ENCODE data around the gene S100A4.

Gene S100A4

DNA sequence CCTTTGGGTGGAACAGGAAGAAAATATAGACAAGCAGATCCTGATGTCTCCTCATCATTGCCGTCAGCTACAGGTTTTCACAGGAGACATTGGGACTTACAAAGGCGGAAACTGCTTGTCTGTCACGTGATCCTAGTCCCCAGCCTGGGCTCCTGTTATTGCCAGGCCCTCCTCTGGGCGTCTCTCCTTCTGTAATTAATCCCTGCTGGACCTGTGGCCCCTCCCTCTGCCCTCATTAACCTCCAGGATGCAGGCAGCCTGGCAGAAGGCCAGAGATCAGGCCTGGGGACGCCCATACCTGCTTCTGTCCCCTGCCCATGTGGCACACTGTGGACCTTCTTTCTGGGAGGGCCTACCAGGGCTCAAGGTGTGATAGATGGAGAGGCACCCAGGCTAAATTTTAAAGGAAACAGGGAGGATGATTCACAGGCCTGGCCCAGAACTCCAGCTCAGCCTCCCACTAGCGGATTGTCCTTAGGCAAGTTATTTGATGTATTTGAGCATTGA is 7.2 kb downstream of the S100A4 start:
- H3K27me3 Mint-ChIP-seq = no peaks in the 10 kb centered on the region
- H3K27ac Mint-ChIP-seq = no peak overlapping the region
- CTCF ChIA-PET = interaction anchor here (8.2 kb wide), 1 partner anchor 32 kb away, joined by 204 read pairs; no protein-coding TSS in a partner anchor
- peaks cover 80% of the 10 kb centered on the region for H3K4me1 Mint-ChIP-seq
- H3K9me3 Mint-ChIP-seq = no peaks in the 10 kb centered on the region
- peaks cover 50% of the 10 kb centered on the region for H3K36me3 Mint-ChIP-seq
- H3K4me3 Mint-ChIP-seq = peak overlapping the region; percentile 31
- no peak for DNase-seq

DNA sequence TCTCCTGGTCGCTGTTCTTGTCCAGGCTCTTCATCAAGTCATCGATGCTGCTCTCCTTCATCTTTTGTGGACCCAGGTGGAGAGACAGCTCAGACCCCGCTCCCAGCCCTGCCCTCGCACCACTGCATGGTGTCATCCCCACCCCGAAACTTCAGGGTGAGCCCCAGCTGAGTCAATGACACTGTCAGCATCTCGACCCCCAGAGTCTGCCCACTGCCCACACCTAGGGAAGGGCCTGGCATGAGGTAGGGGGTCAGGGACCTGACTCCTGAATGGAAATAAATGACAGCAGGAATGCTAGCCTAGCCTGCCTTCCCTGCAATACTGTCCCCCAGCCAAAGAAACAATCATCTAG is 8.3 kb downstream of the S100A4 start:
- no peaks in the 10 kb centered on the region for H3K9me3 Mint-ChIP-seq
- H3K4me1 Mint-ChIP-seq = peaks cover 80% of the 10 kb centered on the region
- DNase-seq = peak; percentile 17
- CTCF ChIA-PET = interaction anchor here (8.2 kb wide), 1 partner anchor 33 kb away, joined by 204 read pairs; no protein-coding TSS in a partner anchor
- no peaks in the 10 kb centered on the region for H3K27me3 Mint-ChIP-seq
- H3K27ac Mint-ChIP-seq = peak overlapping the region; percentile 91
- peak overlapping the region; percentile 82 for H3K4me3 Mint-ChIP-seq
- peaks cover 46% of the 10 kb centered on the region for H3K36me3 Mint-ChIP-seq

DNA sequence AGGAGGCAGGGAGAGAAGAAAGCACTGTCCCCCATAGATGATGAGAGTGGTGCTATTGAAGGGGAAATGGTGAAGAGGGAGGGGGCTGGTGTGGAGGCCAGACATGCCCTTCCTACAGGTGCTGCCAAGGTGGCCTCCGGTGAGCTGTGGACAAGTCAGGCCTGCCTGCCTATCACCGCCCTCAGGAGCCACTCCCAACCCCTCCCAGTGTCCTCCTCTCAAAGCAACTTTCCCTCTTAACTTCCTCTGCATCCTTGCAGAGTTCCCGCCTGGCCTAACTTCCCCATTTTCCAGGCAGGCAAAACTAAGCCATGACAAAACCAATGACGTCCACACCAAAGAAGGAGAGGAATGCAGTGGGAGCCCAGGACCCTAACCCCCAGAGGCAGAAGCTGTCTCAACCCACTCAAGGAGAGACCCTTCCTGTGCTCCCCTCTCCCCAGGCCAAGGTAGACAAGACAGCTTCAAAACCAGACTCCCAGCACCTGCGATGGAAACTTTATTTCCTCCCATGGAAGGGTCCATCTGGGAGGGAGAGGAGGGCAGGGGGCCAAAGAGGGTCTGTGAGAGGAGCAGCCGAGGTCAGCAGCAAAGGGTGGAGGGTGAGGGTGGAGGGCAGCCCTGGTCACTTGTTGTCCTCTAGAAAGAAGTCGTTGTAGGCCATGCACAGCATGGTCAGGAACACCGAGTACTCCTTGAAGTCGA is 8.8 kb downstream of the S100A4 start:
- no peaks in the 10 kb centered on the region for H3K9me3 Mint-ChIP-seq
- peak overlapping the region; percentile 82 for H3K4me3 Mint-ChIP-seq
- peaks cover 44% of the 10 kb centered on the region for H3K36me3 Mint-ChIP-seq

DNA sequence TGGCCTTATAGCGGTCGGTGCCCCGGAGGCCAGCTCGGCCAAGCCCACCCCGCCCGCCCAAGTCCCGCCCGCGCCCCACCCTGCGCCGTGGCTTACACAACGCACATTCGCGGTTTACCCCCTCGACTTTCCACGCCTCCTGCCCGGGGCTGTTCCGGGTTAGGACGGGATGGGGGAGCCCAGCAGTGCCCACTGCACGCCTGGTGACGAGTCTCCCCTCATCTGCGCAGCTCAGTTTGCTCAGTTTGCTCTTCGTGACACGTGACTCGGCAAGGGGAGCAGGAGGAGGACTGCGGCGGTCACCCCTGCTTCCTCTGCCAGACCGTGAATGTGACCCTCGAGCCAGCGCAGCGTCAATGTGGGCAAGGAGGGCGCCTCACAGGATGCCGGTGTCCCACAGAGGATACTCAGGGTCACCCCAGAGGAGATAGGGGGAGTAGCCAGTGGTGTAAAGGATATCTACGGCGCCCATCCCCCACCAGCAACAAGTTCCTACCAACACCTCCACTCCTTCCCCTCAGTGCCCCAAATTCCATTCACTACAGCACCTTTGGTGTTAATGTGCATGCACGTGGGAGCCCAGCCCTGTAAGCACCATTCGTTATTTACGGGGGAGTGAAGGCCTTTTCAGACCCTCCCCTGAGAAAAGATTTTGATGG is 9.5 kb downstream of the S100A4 start:
- CTCF ChIA-PET = interaction anchor here (1.1 to 8.2 kb wide), 5 partner anchors 9 to 42 kb away, joined by 3 to 204 read pairs (median 14); partner anchors contain the start of gene S100A4
- peaks cover 80% of the 10 kb centered on the region for H3K4me1 Mint-ChIP-seq
- H3K27ac Mint-ChIP-seq = peak overlapping the region; percentile 91
- no peaks in the 10 kb centered on the region for H3K9me3 Mint-ChIP-seq
- peaks cover 39% of the 10 kb centered on the region for H3K36me3 Mint-ChIP-seq
- H3K4me3 Mint-ChIP-seq = peak overlapping the region; percentile 82
- H3K27me3 Mint-ChIP-seq = no peaks in the 10 kb centered on the region
- DNase-seq = peak; percentile 91

More for the DNA sequence above, 8.8 kb downstream of the S100A4 start:
- CTCF ChIA-PET = interaction anchor here (2.2 to 8.2 kb wide), 3 partner anchors 8 to 33 kb away, joined by 10 to 204 read pairs (median 74); partner anchors contain the start of gene S100A4
- Mint-ChIP-seq H3K27me3 (no peaks in the 10 kb centered on the region), H3K4me1 (peaks cover 80% of the 10 kb centered on the region), H3K27ac (peak overlapping the region; percentile 91)
- peak; percentile 28 for DNase-seq

DNA sequence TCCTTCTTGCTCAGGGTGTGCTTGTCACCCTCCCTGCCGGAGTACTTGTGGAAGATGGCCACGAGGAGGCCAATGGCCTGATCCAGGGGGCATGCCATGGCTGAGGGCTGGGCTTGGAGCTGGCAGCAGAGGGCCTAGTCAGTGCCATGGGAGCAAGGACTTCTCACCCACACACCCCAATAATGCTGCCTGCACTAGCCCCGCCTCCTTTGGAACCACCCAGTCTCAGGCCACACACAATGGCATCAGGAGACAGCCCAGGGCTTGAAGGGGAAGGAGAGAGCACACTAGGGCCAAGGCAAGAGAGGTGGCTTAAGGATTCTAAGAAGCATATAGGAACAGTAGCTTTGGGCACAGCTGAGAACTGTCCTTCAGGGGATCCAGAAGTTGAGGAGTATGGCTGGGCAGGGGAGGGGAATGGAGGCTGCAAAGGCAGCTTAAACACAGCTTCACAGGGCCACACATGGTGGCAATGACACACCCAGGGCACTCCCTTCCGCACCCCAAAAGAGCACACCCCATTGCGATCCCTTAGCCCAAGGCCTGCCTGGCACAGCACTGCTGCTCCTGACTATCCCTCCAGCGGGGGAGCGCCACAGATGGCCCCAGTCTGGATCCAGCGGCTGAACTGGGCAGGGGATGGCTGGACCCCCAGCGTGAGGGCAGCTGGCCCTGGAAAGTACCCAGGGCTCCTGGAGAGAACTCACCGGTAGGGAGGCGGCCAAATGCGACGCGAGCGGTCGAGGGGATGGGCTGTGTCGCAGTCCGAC is 10.2 kb downstream of the S100A4 start, which contains the start of gene S100A6:
Gene S100A6 (minus strand): TSS at position 750 of the 770 bp plus-strand sequence. CDS start 652 bp downstream, at position 98.
- Mint-ChIP-seq H3K36me3 (peaks cover 34% of the 10 kb centered on the region), H3K27ac (peak within 1 kb of the TSS; percentile 91), H3K4me3 (peak within 1 kb of the TSS; percentile 82), H3K9me3 (no peaks in the 10 kb centered on the region), H3K27me3 (no peaks in the 10 kb centered on the region), H3K4me1 (peaks cover 79% of the 10 kb centered on the region)
- peak; percentile 67 for DNase-seq
- CTCF ChIA-PET = interaction anchor here (1.0 to 8.2 kb wide), 7 partner anchors 9 to 41 kb away, joined by 3 to 204 read pairs (median 10); partner anchors contain the start of gene S100A4

DNA sequence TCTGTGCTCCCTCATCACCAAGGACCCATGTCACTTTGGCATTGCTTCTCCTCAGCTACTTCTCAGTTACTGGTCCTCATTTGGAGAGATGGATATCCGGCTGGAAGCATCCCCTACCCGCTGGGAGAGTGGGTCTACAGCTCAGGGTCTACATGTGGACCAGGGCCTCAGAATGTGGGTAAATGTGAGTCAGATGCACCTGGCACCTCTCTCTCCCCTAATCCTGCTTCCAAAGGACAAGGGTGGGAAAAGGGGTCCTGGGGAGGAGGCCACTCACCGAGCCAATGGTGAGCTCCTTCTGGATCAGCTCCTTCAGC is 10.7 kb downstream of the S100A4 start:
- Mint-ChIP-seq H3K27ac (peak overlapping the region; percentile 91), H3K36me3 (peaks cover 29% of the 10 kb centered on the region), H3K9me3 (no peaks in the 10 kb centered on the region), H3K27me3 (no peaks in the 10 kb centered on the region), H3K4me1 (peaks cover 74% of the 10 kb centered on the region), H3K4me3 (peak overlapping the region; percentile 82)
- CTCF ChIA-PET = interaction anchor here (1.0 to 8.2 kb wide), 10 partner anchors 10 to 93 kb away, joined by 3 to 204 read pairs (median 12); partner anchors contain the start of genes S100A13, S100A2 and S100A4
- peak; percentile 18 for DNase-seq

DNA sequence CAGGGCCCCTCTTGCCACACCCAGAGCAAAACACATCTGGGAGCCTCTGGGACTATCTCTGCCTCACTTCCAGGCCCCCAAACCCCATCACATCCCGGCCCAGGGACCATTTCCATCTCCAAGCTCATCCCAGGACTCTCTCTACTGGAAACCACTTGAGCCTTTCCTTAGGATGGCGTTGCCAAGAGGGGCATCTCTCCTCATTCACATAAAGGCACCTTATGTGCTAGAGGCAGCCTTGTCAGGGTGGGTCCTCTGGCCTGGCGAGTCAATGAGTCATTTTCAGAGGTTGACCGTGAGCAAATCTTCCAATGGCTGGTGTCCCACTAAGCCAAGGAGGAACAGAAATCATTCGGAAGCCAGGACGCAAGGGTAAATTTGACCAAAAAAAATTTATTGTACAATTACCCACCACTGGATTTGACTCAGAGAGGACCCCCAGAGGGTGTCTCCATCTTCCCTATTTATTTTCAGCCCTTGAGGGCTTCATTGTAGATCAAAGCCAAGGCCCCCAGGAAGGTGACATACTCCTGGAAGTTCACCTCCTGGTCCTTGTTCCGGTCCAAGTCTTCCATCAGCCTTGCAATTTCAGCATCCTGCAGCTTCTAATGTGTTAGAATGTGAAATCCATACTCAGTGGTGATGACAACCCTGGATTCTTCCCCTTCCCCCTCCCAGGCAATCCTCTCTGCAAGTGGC is 11.2 kb downstream of the S100A4 start:
- Mint-ChIP-seq H3K4me1 (peaks cover 68% of the 10 kb centered on the region), H3K36me3 (peaks cover 27% of the 10 kb centered on the region), H3K4me3 (peak overlapping the region; percentile 82), H3K9me3 (no peaks in the 10 kb centered on the region), H3K27ac (peak overlapping the region; percentile 91), H3K27me3 (no peaks in the 10 kb centered on the region)
- CTCF ChIA-PET = interaction anchor here (1.0 to 8.2 kb wide), 9 partner anchors 10 to 93 kb away, joined by 3 to 204 read pairs (median 14); partner anchors contain the start of genes S100A13, S100A2 and S100A4
- no peak for DNase-seq

DNA sequence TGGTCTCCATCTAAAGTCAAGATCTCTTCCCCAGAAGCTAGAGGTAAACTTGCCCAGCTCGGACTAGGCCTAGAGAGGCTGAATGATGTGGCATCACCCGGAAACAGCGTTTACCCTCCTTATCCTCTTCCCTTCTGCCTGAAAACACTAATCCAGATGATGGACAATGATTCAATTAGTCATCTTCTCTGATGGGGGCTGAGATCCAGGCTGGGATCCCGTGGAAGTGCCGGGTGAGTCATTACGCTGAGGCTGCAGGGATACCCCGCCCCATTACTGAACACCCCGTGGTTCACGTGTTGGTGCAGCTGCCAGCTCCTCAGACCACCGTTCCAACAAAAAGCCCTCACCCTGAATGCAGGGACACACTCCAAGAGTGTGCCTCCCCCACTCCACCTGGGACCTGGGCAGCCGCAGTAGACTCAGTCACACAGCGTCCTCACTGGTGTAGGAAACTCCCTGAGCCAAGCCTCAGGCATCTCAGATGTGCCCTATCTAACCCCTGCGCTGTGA is 11.9 kb downstream of the S100A4 start:
- CTCF ChIA-PET = interaction anchor here (0.7 to 8.2 kb wide), 16 partner anchors 11 to 138 kb away, joined by 3 to 204 read pairs (median 12); partner anchors contain the start of genes S100A13, S100A2 and S100A4
- peaks cover 68% of the 10 kb centered on the region for H3K4me1 Mint-ChIP-seq
- H3K9me3 Mint-ChIP-seq = no peaks in the 10 kb centered on the region
- peak overlapping the region; percentile 91 for H3K27ac Mint-ChIP-seq
- no peak for DNase-seq
- H3K36me3 Mint-ChIP-seq = peaks cover 27% of the 10 kb centered on the region
- H3K27me3 Mint-ChIP-seq = no peaks in the 10 kb centered on the region
- H3K4me3 Mint-ChIP-seq = peak overlapping the region; percentile 82

DNA sequence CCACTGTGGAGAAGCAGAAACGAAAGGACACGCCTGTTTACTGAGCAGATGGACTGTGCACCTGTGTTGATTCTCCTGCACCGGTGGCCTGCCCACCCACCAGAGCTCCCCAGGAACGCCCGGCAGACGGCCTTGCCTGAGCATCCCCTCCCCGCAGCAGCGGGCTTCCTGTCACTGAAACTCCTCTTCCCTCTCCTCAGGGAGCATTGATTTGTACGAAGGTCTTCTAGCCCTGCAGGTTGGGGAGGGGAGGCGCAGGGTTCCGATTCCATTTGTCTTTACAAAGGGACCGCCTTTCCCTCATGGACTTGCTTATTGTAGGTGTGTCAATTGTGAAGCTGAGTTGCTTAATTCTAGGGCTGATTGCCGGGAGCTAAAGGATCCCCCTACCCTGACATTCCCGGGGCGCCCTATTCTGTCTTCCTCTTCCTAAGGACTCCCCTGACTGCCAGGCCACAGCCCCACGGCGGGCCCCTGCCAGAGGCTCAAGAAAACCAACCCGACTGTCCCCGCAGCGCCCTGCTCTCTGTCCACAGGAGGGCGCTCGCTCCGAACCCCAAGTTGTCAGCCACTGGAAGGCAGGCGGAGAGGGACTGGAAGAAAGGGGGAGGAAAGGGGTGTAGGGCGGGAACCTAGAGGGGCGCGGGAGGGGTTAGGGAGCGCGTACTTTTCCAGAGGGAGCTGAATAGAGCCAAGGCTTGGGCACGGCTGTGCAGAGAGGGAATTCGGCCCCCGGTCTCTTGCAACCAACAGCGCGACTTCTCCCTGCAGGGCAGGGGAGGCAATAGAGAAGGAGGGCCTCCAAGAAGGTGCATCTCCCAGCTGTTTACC is 12.6 kb downstream of the S100A4 start:
- no peaks in the 10 kb centered on the region for H3K9me3 Mint-ChIP-seq
- no peaks in the 10 kb centered on the region for H3K27me3 Mint-ChIP-seq
- DNase-seq = peak; percentile 87
- CTCF ChIA-PET = interaction anchor here (0.6 to 8.2 kb wide), 31 partner anchors 8 to 913 kb away, joined by 3 to 204 read pairs (median 4); partner anchors contain the start of genes S100A1, S100A13, S100A14 and S100A2
- H3K4me1 Mint-ChIP-seq = peaks cover 62% of the 10 kb centered on the region
- peak overlapping the region; percentile 82 for H3K4me3 Mint-ChIP-seq
- peaks cover 27% of the 10 kb centered on the region for H3K36me3 Mint-ChIP-seq
- H3K27ac Mint-ChIP-seq = peak overlapping the region; percentile 91

DNA sequence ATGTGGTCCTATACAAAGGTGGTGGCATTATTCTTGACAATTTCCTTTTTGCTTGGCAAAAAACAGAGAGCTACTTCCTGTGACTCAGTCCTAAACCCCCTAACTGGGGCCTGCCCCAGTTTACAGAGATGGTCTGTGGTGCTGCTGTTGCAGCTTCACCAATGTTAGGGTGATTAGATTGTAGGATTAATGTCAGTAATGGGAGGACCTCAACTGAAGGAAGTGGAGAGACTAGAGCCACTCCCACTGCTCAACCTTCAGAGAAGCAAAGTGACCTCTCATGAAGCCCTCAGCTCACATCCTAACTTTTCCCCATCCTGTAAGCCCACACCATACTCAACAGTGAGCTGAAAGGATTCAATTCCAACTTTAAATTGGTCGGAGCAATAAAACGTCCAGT is 13.4 kb downstream of the S100A4 start:
- Mint-ChIP-seq H3K36me3 (peaks cover 27% of the 10 kb centered on the region), H3K4me3 (peak overlapping the region; percentile 82), H3K27ac (peak overlapping the region; percentile 91), H3K4me1 (peaks cover 55% of the 10 kb centered on the region), H3K9me3 (no peaks in the 10 kb centered on the region), H3K27me3 (no peaks in the 10 kb centered on the region)
- CTCF ChIA-PET = interaction anchor here (0.7 to 8.2 kb wide), 27 partner anchors 9 to 913 kb away, joined by 3 to 204 read pairs (median 6); partner anchors contain the start of genes CHTOP, S100A1, S100A13 and S100A14
- peak; percentile 51 for DNase-seq

DNA sequence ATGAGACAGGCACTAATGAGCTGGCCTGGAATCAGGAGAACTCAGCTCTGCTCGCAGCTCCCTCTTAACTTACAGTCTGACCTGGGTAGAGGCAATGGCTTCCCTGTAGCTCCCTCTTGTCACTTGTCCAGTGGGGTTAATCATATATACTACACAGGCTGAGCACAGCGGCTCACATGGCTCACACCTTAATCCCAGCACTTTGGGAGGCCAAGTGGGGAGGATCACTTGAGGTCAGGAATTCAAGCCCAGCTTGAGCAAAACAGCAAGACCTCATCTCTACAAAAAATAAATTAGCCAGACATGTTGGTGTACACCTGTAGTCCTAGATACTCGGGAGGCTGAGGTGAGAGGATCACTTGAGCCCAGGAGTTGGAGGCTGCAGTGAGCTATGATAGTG is 14.0 kb downstream of the S100A4 start:
- Mint-ChIP-seq H3K36me3 (peaks cover 26% of the 10 kb centered on the region), H3K4me3 (no peak overlapping the region), H3K27ac (peak overlapping the region; percentile 91), H3K27me3 (no peaks in the 10 kb centered on the region), H3K9me3 (no peaks in the 10 kb centered on the region), H3K4me1 (peaks cover 49% of the 10 kb centered on the region)
- no peak for DNase-seq
- CTCF ChIA-PET = interaction anchor here (0.7 to 8.2 kb wide), 25 partner anchors 9 to 215 kb away, joined by 3 to 204 read pairs (median 7); partner anchors contain the start of genes CHTOP, S100A1, S100A13 and S100A14

DNA sequence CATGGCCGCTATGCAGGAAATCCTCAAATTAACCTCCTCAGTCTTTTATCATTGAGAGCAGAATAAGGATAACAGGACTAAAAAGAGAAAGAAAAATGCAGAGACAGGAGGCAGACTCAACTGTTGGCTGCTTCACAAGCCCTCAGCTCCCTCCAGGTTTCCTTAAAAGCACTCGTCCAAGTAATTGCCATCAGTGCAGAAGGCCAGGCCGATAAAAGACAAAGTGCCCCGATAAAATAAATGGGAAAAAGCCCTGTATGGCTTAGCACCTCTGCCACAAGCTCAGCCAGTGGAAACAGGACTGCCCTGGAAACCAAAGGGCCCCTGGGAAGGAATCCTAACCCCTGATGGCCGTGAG is 17.9 kb downstream of the S100A4 start:
- DNase-seq = no peak
- Mint-ChIP-seq H3K4me1 (peaks cover 23% of the 10 kb centered on the region), H3K4me3 (no peak overlapping the region), H3K36me3 (peaks cover 5% of the 10 kb centered on the region), H3K9me3 (no peaks in the 10 kb centered on the region), H3K27me3 (peaks cover 7% of the 10 kb centered on the region), H3K27ac (no peak overlapping the region)
- CTCF ChIA-PET = interaction anchor here (1.1 to 3.3 kb wide), 2 partner anchors 17 to 45 kb away, joined by 4 to 12 read pairs; no protein-coding TSS in a partner anchor

Data from activated naive CD4-positive, alpha-beta T cell treated with anti-CD3 and anti-CD28 coated beads, Interleukin-2, amount 10 ng/mL, durations not matched to agents 7 days and 5 days (primary cell).